ENCODE data around the gene KLF15. TPM values are rescaled to one million over a fixed set of nuclear protein-coding genes. Genes with fewer than 3 reads are reported as not detected.

The KLF15 gene
- total RNA-seq, 4 donors from 2014 or later = 138 to 234 (median 176) TPM

DNA sequence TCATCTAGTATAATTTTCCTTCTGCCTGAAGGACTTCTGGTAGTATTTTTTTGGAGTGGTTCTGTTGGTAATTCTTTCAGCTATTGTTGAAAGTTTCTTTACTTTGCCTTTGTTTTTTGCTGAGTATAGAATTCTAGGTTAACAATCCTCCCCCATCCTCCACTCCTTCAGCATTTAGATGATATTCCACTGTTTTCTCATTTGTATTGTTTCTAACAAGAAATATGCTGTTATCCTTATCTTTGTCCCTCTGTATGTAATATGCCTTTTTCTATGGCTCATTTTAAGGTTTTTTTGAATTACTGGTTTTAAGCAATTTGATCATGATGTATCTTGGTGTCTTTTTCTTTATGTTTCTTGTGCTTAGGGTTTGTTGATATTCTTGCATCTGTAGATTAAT, 53.9 kb downstream of the KLF15 start:
- no peak for DNase-seq (ENCODE audit: low spot score in 2 of 2)
- Histone ChIP-seq H3K4me1 (no peaks in the 10 kb centered on the region), H3K4me3 (no peak overlapping the region), H3K36me3 (peaks cover 0 to 30% (median 0%) of the 10 kb centered on the region in 3 donors), H3K27me3 (no peaks in the 10 kb centered on the region), H3K9me3 (peaks cover 0 to 31% (median 7%) of the 10 kb centered on the region in 4 donors), H3K27ac (no peak overlapping the region)
- TF ChIP-seq CTCF (IDR thresholded peaks at IDR 0.05) (no peak), POLR2A (IDR thresholded peaks at IDR 0.05) (no peak), EP300 (IDR thresholded peaks at IDR 0.05) (no peak)

DNA sequence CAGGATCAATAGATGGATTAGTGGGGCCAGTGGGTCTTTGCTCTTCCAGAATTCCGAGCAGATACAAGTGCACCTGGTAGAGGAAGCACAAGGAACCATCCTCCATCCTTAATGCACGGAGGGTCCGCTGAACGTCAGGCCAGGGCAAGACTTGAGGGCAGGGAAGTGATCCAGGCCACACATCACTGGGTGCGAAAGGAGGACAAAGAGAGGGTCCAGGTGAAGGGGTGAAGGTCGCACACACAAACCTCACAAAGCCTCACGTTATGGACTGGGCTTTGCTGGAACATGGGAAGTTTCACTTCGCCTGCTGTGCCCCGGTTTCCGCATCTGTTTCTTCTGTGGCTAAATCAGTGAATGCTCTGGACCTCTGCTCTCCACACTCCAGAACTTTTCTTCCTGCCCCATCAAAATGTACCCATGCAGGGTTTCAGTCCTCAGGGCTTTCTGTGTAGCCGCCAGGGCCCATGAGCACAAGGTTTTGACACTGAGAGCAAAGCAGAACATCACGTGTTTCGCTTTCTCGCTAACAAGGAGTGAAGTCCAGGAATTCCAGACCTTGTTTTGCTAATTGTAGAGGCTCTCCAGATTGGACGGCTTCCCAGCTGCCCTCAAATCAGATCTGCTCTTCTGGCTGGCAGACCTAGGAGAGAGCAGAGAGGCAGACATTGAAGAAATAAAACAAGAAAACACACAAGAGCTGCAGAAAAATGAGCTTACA, 56.3 kb downstream of the KLF15 start:
- H3K9me3 ChIP-seq = peaks cover 0 to 31% (median 7%) of the 10 kb centered on the region in 4 donors
- H3K27ac ChIP-seq = no peak overlapping the region
- TF ChIP-seq POLR2A (IDR thresholded peaks at IDR 0.05) = no peak
- TF ChIP-seq CTCF (IDR thresholded peaks at IDR 0.05) = no peak
- TF ChIP-seq EP300 (IDR thresholded peaks at IDR 0.05) = no peak
- WGBS, 2 donors = 74 to 76% methylated on average over 15 of the region's 15 CpGs
- no peaks in the 10 kb centered on the region for H3K4me1 ChIP-seq
- peaks cover 0 to 21% (median 0%) of the 10 kb centered on the region in 3 donors for H3K36me3 ChIP-seq
- H3K27me3 ChIP-seq = no peaks in the 10 kb centered on the region
- DNase-seq (ENCODE audit: low spot score in 2 of 2) = no peak
- no peak overlapping the region for H3K4me3 ChIP-seq

- Histone ChIP-seq H3K27ac (no peak overlapping the region), H3K4me1 (no peaks in the 10 kb centered on the region), H3K9me3 (peaks cover 0 to 31% (median 7%) of the 10 kb centered on the region in 4 donors), H3K4me3 (no peak overlapping the region), H3K27me3 (no peaks in the 10 kb centered on the region), H3K36me3 (peaks cover 0 to 15% (median 0%) of the 10 kb centered on the region in 3 donors)
- WGBS, 2 donors = 82 to 85% methylated on average over 22 of the region's 22 CpGs
- TF ChIP-seq EP300 (IDR thresholded peaks at IDR 0.05) (no peak), CTCF (IDR thresholded peaks at IDR 0.05) (no peak), POLR2A (IDR thresholded peaks at IDR 0.05) (no peak)
- no peak for DNase-seq (ENCODE audit: low spot score in 2 of 2)
These were observed 57.0 kb downstream of the KLF15 start for GRCh38 chr3:126300001-126300760.

GRCh38 chr3:126295407-126295939, 61.7 kb downstream of the KLF15 start:
- WGBS, 2 donors = 78 to 82% methylated on average over 4 of the region's 4 CpGs
- TF ChIP-seq EP300 (IDR thresholded peaks at IDR 0.05) (no peak), POLR2A (IDR thresholded peaks at IDR 0.05) (no peak), CTCF (IDR thresholded peaks at IDR 0.05) (no peak)
- H3K36me3 ChIP-seq = peaks cover 0 to 9% (median 0%) of the 10 kb centered on the region in 3 donors
- no peak overlapping the region for H3K4me3 ChIP-seq
- no peaks in the 10 kb centered on the region for H3K27me3 ChIP-seq
- H3K27ac ChIP-seq = no peak overlapping the region
- no peaks in the 10 kb centered on the region for H3K4me1 ChIP-seq
- DNase-seq (ENCODE audit: low spot score in 2 of 2) = no peak
- peaks cover 0 to 7% (median 0%) of the 10 kb centered on the region in 4 donors for H3K9me3 ChIP-seq
